Prostate gland (tissue), 2 donors: ENCODE results near the gene NEU1. TPM values are rescaled to one million over a fixed set of nuclear protein-coding genes. Genes with fewer than 3 reads are reported as not detected.

Experiments
- DNase-seq: peaks from one replicate; pipeline ENCODE4 v3.0.0-alpha.2; 2019; ENCODE audit warnings: low spot score
- H3K27ac ChIP-seq, 2 donors: fragments of 200-600 bp; sonication (generic); 2 replicates each; pipeline ENCODE4 v1.5.1; 2017 to 2019
- H3K27me3 ChIP-seq: fragments of 200-600 bp; sonication (generic); replicated peaks from 2 replicates; pipeline ENCODE4 v1.5.1; 2019; ENCODE audit not compliant: insufficient read depth
- H3K36me3 ChIP-seq, 2 donors: fragments of 200-600 bp; sonication (generic); 1 replicate in 1 of 2; 2 replicates in 1 of 2; pipeline versions ENCODE4 v1.5.1 to v1.8.1; 2017 to 2019
- H3K4me1 ChIP-seq: fragments of 200-600 bp; sonication (generic); replicated peaks from 2 replicates; pipeline ENCODE4 v1.5.1; 2019
- H3K4me3 ChIP-seq, 2 donors: fragments of 200-600 bp; sonication (generic); 2 replicates each; pipeline ENCODE4 v1.5.1; 2017 to 2019
- H3K9me3 ChIP-seq: fragments of 200-600 bp; sonication (generic); 2 replicates; pipeline ENCODE4 v1.5.1; 2017
- POLR2A ChIP-seq: fragments of 450-650 bp; IDR thresholded peaks from one replicate; pipeline ENCODE4 v1.6.1; 2016; ENCODE audit warnings: antibody characterized with exemption, mild to moderate bottlenecking
- POLR2AphosphoS5 ChIP-seq: sonication (generic); formaldehyde crosslinking; IDR thresholded peaks from one replicate; pipeline ENCODE4 v1.6.1; 2017; ENCODE audit warnings: antibody characterized with exemption
- WGBS: methylation state at CpG from one replicate; pipeline ENCODE4 v1.1.5; 2018; 5-methylcytosine and 5-hydroxymethylcytosine counted together
- intact Hi-C: fragments of 100-400 bp; cut with DNase I; formaldehyde crosslinking; loops from one replicate; pipeline ENCODE4 v1.14.2; 2022
- total RNA-seq, 2 donors: library from RNA; depleted of rRNA; stranded (reverse); fragments of >200 nt; gene quantifications; one replicate each; pipeline ENCODE4 v1.1.0, GENCODE V29; 2016
- TF ChIP-seq, protein P1 (sequence below), 4 experiments: fragments of 200-600 bp in 2 of 4; fragments of 450-650 bp in 2 of 4; sonication (generic) in 2 of 4; IDR thresholded peaks; 1 replicate in 3 of 4; 2 replicates in 1 of 4; pipeline ENCODE4 v1.5.1; 2016 to 2019; ENCODE audit warnings: antibody characterized with exemption in 4 of 4, mild to moderate bottlenecking in 2 of 4, moderate library complexity in 2 of 4

The NEU1 gene
- total RNA-seq, 2 donors from 2014 or later, result 88.4 to 117 TPM

DNA sequence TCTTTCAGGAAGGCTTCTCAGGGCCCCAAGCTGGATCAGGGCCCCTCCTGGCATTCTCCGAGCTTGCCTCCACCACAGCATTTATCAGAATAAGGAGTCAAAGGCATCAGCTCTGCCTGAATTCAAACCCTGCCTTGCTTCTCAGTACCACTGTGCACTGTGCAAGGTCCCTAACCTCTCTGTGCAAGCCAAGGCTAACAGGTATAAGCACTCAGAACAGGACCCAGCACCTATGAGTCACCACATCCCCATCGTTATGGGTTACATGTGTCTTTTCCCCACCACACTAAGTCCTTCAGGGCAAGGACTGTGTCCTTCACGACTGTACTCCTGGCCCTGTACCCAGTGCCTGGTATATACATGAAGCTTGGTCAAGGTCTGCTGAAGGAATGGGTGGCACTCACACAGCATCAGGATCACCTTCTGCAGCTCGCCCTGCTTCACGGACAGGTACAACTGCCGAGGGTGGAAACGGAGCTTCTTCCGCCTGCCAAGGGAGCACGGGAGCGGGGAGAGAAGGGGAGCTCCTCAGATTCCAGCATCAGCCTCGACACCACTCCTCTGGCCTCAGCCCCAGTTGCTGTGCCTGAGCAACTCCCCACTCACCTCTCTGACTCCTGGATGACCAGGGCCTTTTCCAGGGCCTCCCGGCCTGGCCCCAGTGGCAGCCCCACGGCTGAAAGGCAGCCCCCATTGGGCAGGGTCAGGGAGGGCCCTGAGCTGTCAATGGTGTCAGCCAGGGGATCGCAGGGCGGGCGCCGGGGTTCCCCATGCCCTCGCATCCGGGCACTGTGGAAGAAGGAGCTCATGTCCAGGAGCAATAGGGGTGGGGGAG lies 24.8 kb upstream of the NEU1 start:
- H3K36me3 ChIP-seq, result peaks cover 17 to 34% of the 10 kb centered on the region in 2 donors
- H3K27ac ChIP-seq, result no peak overlapping the region
- no peaks in the 10 kb centered on the region for H3K9me3 ChIP-seq
- H3K4me1 ChIP-seq, result no peaks in the 10 kb centered on the region
- intact Hi-C loops, result no loop called here
- H3K4me3 ChIP-seq, result no peak overlapping the region
- DNase-seq, result no peak
- TF ChIP-seq POLR2A, result no peak
- no peak for TF ChIP-seq POLR2AphosphoS5
- TF ChIP-seq, protein P1, sequence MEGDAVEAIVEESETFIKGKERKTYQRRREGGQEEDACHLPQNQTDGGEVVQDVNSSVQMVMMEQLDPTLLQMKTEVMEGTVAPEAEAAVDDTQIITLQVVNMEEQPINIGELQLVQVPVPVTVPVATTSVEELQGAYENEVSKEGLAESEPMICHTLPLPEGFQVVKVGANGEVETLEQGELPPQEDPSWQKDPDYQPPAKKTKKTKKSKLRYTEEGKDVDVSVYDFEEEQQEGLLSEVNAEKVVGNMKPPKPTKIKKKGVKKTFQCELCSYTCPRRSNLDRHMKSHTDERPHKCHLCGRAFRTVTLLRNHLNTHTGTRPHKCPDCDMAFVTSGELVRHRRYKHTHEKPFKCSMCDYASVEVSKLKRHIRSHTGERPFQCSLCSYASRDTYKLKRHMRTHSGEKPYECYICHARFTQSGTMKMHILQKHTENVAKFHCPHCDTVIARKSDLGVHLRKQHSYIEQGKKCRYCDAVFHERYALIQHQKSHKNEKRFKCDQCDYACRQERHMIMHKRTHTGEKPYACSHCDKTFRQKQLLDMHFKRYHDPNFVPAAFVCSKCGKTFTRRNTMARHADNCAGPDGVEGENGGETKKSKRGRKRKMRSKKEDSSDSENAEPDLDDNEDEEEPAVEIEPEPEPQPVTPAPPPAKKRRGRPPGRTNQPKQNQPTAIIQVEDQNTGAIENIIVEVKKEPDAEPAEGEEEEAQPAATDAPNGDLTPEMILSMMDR (IDR thresholded peaks at IDR 0.05), result no peak
- no peaks in the 10 kb centered on the region for H3K27me3 ChIP-seq
- 85% methylated on average over 18 of the region's 19 CpGs for WGBS

DNA sequence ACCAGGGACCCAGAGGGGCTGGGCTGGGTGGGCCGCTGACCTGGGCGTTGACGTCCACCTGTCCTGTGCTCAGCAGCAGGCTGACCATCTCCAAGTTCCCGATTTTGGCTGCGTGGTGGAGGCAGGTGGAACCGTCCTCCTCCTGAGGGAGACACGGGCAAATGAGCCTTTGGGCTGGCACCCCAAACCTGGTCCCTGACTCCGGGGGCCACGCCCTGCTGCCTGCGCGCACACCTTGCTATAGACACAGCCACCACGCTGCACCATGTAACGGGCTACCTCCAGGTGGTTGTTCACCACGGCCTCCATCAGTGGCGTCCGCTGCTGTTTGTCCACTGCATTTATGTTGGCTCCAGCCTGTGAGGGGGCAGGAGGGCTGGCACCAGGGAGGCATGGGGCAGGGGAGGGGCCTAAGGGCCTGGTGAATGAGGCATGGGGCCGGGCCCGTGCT lies 23.9 kb upstream of the NEU1 start:
- H3K4me1 ChIP-seq, result no peaks in the 10 kb centered on the region
- H3K27me3 ChIP-seq, result no peaks in the 10 kb centered on the region
- TF ChIP-seq POLR2AphosphoS5 (no peak), POLR2A (no peak)
- H3K27ac ChIP-seq, result no peak overlapping the region
- no peaks in the 10 kb centered on the region for H3K9me3 ChIP-seq
- H3K36me3 ChIP-seq, result peaks cover 20 to 36% of the 10 kb centered on the region in 2 donors
- DNase-seq, result no peak
- no peak overlapping the region for H3K4me3 ChIP-seq
- intact Hi-C loops, result no loop called here
- WGBS, result 88% methylated on average over 18 of the region's 18 CpGs

DNA sequence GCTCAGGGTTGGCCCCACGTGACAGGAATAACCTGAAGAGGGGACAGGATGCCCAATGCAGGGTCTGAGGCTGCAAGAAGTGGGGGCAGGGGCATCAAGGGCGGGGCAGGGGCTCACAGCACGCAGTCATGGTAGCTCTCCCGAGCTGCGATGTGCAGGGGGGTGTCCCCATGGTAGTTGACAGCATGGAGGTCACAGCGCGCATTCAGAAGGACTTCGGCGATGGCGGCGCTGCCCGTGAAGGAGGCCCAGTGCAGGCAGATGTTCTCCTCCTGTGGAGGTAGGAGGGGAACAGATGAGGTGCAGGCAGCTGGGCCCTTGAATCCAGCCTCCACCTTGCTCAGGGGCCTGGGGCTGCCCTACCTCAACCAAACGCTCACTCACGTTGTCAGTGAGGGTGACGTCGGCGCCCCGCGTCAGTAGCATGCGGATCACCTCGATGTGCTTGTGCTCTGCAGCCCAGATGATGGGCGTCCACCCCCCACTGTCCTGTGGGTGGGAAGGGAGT lies 22.0 kb upstream of the NEU1 start:
- Histone ChIP-seq H3K36me3 (peaks cover 22 to 36% of the 10 kb centered on the region in 2 donors), H3K4me3 (no peak overlapping the region), H3K27me3 (no peaks in the 10 kb centered on the region), H3K9me3 (no peaks in the 10 kb centered on the region), H3K27ac (no peak overlapping the region), H3K4me1 (no peaks in the 10 kb centered on the region)
- intact Hi-C loops, result no loop called here
- 94% methylated on average over 22 of the region's 22 CpGs for WGBS
- no peak for DNase-seq
- TF ChIP-seq, protein P1 (IDR thresholded peaks at IDR 0.05), result no peak
- TF ChIP-seq POLR2AphosphoS5 (no peak), POLR2A (no peak)

DNA sequence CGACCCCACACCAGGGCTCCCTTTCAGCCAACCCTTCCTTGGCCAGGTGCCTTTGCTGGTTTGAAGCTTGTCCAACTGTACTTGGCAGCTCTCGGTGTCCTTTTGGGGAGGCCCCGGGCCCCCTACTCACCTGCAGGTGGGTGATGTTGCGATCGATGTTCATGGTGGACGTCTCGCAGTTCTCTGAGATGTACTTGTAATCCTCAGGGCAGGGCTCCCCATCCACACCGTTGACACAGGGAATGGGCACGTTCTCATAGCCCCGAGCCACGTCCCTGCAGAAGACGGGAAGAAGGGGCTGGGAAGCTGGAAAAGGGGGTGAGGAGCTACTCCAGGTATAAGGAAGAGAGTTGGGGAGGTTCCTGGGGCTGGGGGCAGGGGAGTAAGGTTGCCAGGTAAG lies 21.1 kb upstream of the NEU1 start:
- TF ChIP-seq POLR2AphosphoS5 (no peak), POLR2A (no peak)
- TF ChIP-seq, protein P1 (IDR thresholded peaks at IDR 0.05), result no peak

DNA sequence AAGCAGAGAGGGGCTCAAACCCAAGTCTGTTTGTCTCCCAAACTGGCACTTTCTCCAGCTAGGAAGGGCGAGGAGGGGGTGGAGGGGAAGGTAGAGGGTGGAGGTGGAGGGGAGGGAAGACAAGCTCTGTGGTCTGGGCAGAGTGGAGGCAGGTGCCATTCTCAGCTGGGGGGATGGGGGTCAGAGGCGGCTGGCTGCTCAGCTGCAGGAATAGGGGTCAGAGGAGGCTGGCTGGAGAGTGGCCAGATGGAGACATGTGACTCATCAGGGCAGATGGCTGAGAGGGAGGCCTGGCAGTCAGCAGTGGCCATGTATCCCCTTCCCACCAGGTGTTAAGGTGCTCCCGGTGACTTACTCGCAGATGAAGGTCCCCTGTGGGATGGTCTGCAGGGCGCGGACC lies 19.7 kb upstream of the NEU1 start:
- DNase-seq, result no peak
- H3K27me3 ChIP-seq, result no peaks in the 10 kb centered on the region
- no peaks in the 10 kb centered on the region for H3K4me1 ChIP-seq
- no peaks in the 10 kb centered on the region for H3K9me3 ChIP-seq
- H3K4me3 ChIP-seq, result no peak overlapping the region
- no peak overlapping the region for H3K27ac ChIP-seq
- no peak for TF ChIP-seq POLR2AphosphoS5
- peaks cover 22 to 25% of the 10 kb centered on the region in 2 donors for H3K36me3 ChIP-seq
- WGBS, result 81% methylated on average over 6 of the region's 6 CpGs
- intact Hi-C loops, result no loop called here

More for the DNA sequence above, 21.1 kb upstream of the NEU1 start:
- peaks cover 22 to 36% of the 10 kb centered on the region in 2 donors for H3K36me3 ChIP-seq
- no peaks in the 10 kb centered on the region for H3K9me3 ChIP-seq
- H3K27ac ChIP-seq, result no peak overlapping the region
- intact Hi-C loops, result no loop called here
- no peaks in the 10 kb centered on the region for H3K4me1 ChIP-seq
- no peak overlapping the region for H3K4me3 ChIP-seq
- WGBS, result 88% methylated on average over 12 of the region's 12 CpGs
- H3K27me3 ChIP-seq, result no peaks in the 10 kb centered on the region
- DNase-seq, result no peak
